Stimulated activated CD8-positive, alpha-beta memory T cell treated with anti-CD3 and anti-CD28 coated beads, Interleukin-15, amount 100 ng/mL, for 1 hour (primary cell): ENCODE results near the gene VWA8.
"Not testable (repeated sequence)": the region's sequence is repeated elsewhere in the genome, so short reads cannot be mapped to it uniquely, and the experiment has no call there.

ENCODE experiments used
- DNase-seq: peaks from one replicate; pipeline ENCODE4 v3.0.0-alpha.2; 2020; ENCODE audit warnings: low read depth

VWA8 gene

DNA sequence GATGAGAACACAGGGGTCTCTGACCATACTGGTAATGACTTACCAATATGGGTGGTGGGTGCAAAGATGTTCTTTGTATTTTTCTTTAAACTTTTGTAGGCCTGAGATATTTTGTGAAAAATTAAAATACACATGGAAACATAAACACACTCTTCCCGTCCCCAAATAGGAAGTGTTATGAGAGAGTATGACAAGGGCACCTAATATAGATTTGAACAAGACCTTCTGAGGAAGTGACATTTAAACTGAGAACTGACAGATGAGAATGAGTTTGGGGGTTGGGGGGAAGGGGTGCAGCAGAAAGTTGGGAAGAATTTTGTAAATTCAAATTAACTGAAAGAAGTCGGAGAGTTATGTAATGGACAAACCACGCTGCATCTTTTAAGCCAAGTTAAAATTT lies 279.3 kb downstream of the VWA8 start:
- DNase-seq = no peak

- DNase-seq = no peak
Measured at GRCh38 chr13:41680900-41681299, 280.0 kb downstream of the VWA8 start.

- DNase-seq = no peak
Measured at GRCh38 chr13:41678848-41679247, 282.1 kb downstream of the VWA8 start.

DNA sequence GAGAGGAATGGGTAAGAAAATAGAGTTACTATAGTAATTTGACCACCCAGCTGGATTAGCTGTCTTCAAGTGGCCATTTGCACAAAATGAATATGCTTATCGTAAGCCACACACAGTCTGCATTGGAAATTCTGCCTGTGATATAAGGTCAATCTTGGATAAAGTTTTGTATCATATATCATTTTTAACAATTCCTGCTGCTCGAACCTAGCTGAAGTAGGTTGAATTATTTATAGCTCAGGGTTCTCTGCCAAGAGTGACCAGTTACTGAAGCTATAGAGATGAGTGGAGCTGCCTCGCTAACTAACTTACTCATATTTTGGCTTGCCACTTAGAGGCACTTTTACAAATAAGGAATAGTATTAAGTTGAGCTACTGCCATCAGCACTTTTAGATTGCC lies 282.7 kb downstream of the VWA8 start:
- DNase-seq = no peak

DNA sequence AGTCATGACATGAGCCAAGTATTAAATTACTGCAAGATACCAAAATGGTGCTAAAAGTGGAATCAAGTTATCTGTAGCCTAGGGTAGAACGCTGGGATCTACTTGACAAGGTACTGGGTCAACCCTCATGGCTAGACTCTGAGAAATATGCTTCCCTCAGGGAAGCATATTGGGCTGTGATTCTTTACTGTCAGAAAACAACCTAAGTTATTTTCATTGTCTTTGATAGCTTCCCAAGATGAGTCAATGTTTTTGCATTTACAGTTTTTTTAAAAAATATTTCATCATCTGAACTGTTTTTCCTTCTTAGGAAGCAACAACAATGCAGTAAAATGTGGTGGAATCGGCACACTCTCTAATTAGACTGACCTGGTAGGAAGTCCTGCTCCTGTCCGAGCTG lies 285.6 kb downstream of the VWA8 start:
- no peak for DNase-seq

DNA sequence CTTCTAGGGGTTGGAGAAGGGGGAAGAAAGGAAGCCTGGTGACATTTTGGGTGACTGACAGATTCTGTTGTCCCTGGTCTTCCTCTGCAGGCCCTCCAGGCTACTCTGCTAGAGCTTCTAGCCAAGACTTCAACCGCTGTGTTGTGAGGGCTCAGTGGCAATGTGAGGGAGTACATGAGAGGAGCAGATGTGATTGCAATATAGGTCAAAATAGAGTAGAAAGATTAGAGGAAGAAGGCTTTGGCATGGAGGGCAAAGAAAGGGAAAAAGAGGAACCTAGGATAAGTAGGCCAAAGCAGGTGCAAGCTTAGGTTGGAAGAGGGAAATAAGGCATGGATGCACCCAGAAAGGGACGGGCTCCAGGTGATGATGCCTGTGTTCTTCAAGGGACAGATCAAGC lies 286.7 kb downstream of the VWA8 start:
- no peak for DNase-seq

DNA sequence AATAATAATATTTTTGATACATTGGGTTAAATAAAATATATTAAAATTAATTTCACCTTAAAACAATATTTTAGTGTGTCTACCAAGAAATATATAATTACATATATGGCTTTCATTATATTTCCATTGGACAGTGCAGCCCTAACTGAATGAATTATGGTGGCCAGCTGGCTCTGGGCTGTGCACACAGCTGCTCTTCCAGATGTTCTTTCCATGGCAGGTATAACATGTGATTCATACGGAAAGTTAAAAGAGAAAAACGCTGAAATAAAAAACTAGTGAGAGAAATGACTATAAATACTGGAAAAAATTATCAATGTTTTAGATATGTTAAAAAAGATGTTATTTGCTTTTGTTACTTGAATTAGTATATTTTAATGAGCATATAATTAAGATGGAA lies 287.3 kb downstream of the VWA8 start:
- DNase-seq = no peak

GRCh38 chr13:41670873-41671443 lies 290.0 kb downstream of the VWA8 start:
- DNase-seq = no peak

DNA sequence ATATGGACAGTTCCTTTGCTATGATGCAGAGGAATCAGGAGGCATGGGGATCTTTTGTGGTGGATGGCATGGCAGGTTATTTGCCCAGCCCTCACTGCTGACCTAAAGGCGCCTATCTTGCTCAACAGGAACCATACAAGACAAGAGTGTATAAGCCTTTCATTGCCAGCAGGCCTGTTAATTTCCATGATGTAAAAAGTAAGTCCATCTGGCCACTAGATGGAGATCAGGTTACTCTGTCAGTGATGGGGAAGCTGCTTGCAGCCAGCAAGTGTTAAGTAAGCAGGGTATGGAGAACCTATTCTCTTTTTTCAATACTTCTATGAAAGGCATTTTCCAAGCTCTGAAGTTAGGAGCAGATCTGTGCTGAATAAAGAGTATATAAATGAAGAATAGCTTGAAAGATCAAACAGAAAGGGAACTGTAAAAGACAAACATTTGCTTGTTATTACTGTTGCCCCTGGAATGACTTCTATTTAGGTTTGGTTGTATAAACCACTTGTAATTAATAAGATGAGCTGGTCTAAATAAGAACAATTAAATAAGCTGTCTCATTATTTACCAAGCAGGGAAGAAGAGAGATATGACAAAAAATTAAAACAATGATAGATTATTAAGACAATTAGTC lies 292.7 kb downstream of the VWA8 start:
- no peak for DNase-seq

- DNase-seq = no peak
Measured at GRCh38 chr13:41666644-41667043, 294.3 kb downstream of the VWA8 start.

- DNase-seq = no peak
Measured at GRCh38 chr13:41660411-41660810, 300.5 kb downstream of the VWA8 start.

GRCh38 chr13:41658057-41658661 lies 302.8 kb downstream of the VWA8 start:
- no peak for DNase-seq

DNA sequence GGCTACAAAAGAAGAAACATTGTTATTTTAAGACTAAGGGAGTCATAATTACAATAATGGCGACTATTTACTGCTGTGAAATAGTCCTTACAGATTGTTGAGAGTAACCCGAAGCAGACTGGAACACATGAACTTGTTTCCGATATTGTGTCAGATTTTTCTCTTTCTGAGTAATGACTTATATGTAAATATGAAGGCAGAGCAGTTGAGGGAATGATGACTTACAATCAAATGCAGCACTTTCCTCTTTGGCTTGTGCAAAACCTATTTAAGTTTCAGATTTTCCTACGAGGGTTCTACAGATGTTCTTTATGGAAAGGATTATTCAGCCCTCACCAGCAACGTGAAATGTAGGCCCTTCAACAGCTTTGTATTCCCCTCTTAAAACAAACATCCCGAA lies 304.9 kb downstream of the VWA8 start:
- DNase-seq = no peak

DNA sequence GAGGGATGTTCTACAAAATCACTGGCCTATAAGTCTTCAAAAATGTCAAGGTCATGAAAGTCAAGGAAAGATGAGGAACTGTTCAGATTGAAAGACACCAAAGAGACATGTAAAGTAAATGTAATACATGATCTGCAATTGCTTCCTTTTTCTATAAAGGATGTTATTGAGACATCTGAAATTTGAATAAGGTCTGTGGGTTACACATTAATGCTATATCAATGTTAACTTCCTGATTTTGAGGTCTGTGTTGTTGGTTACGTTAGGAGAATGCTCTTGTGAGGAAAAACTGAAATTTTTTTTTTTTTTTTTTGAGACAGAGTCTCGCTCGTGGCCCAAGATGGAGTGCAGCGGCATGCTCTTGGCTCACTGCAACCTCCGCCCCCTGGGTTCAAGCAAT lies 306.1 kb downstream of the VWA8 start:
- DNase-seq = no peak

GRCh38 chr13:41652735-41653361 lies 308.1 kb downstream of the VWA8 start:
- DNase-seq = no peak

GRCh38 chr13:41651413-41652058 lies 309.4 kb downstream of the VWA8 start:
- DNase-seq = no peak

DNA sequence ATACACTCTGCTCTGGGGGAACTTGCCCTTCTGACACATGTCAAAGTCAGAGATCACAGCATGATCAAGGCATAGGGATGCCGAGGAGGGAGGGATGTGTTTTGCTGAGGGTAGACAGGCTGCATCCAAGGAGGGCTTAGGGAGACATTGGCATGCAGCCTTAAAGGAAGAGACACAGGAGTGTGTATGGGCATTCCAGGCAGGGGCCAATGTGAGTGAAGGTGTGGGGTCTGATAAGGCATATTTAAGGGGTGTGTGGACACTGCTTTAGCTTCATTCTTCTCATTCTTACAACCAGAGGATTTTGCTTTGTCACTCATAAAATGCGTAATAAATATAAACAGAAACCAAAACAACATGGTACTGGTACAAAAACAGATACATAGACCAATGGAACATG lies 310.2 kb downstream of the VWA8 start:
- DNase-seq = no peak

DNA sequence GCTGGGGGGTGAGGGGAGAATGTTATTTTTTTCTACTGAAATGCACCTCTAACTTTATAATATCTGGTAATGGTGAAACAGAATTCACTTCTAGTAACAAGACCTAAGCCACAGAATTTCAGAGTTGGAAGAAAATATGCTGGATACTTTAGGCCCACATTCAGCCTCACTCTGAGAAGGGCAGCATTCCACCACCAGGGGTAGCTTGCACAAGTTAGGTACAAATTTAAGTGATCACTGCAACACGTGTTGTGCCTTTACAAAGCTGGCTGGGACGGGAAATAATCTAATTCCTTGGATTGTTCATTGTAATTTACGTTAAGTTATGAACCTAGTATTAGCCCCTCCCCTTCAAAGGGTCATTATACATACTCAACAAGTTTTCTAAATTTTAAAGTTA lies 311.2 kb downstream of the VWA8 start:
- no peak for DNase-seq

- DNase-seq = no peak
Measured at GRCh38 chr13:41648314-41648935, 312.5 kb downstream of the VWA8 start.

- DNase-seq = not testable (repeated sequence)
Measured at GRCh38 chr13:41647699-41648313, 313.1 kb downstream of the VWA8 start.

DNA sequence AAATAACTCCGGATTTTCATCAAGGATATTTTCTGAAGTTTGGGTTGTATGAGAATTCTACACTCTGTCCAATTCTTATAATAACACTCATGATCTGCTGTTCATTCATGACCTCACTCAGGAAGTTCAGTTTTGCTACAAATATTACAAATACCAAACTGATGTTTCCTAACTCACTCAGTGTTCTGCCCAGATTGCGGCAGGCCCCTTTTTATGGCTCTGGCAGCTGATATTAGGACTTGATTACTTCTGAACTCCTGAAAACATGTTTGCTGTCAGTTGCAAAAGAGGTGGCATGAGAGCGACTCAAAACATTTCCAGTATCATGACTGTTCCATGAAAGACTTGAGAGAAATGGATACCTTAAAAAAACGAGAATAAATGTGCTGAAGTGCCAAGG lies 315.6 kb downstream of the VWA8 start:
- DNase-seq = no peak

DNA sequence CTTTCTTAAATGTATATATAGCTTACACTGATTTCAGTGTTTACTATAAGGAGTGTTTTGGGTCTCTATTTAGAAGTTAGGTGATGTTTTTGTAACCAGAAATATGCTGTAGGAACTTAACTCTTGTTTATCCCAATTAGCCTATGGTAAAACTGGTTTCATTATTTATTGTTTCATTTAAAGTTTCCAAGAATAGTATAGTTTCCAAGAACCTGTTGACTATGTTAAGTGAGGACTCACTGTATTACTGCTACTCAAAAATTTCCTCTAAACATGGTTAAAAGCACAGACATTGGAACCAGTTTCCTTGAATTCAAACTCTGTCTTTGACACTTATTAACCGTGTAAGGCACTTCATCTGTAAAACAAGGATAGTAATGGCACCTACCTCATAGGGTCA lies 316.2 kb downstream of the VWA8 start:
- DNase-seq = no peak
